ENCODE measurements around the gene CDKN2B.
"Not testable (repeated sequence)": the region's sequence is repeated elsewhere in the genome, so short reads cannot be mapped to it uniquely, and the experiment has no call there.

The CDKN2B gene

GRCh38 chr9:22008717-22009505 lies at the start of gene CDKN2B:
CDKN2B (minus strand) TSS chr9:22009305; CDS start chr9:22008953, 352 bp downstream.
- DNase-seq, result peak; percentile 72

DNA sequence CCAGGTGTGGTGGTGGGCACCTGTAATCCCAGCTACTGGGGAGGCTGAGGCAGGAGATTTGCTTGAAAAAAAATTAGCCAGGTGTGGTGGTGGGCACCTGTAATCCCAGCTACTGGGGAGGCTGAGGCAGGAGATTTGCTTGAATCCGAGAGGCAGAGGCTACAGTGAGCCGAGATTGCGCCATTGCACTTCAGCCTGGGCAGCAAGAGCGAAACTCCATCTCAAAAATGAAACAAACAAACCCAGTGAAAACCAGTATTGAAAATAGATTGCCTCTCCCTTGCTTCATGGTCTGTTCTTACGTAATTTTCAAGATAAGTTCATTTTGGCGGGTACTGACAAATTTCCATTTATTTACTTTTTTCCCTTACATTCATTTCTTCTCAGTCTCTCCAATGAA lies 48.9 kb upstream of the CDKN2B start:
- not testable (repeated sequence) for DNase-seq

DNA sequence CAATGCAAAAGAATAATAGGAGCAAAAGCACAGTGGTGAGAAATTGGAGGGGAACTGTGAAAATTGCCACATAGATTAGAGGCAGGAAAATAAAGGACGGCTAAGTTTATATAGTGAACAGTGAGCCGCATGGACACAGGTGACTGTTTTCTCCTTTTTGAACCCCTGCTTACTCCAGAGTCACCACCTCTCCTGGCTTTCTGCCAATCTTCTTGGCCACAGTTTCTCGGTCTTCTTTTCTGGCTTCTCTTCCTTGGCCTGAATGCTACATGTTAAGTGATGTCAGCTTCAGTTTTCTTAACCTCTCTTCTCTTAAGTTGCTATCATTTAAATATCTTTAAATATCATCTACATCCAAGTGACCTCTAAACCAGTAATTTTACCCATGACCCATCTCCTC lies 47.3 kb upstream of the CDKN2B start:
- no peak for DNase-seq

- DNase-seq, result no peak
These were observed 46.0 kb upstream of the CDKN2B start for GRCh38 chr9:22055090-22055489.

DNA sequence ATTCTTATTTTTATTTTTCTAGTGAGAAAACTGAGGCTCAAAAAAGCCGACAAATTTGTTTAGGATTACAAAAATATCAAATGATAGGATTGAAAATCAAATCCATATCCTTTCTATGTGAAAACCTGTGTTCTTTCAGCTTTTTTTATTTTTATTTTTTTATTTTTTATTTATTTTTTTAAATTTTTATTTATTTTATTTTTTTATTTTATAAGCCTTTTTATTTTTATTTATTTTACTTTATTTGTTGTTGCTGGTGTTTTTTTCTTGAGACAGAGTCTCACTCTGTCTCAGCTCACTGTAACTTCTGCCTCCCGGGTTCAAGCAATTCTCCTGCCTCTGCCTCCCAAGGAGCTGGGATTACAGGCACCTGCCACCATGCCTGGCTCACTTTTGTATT lies 45.4 kb upstream of the CDKN2B start:
- DNase-seq, result no peak

DNA sequence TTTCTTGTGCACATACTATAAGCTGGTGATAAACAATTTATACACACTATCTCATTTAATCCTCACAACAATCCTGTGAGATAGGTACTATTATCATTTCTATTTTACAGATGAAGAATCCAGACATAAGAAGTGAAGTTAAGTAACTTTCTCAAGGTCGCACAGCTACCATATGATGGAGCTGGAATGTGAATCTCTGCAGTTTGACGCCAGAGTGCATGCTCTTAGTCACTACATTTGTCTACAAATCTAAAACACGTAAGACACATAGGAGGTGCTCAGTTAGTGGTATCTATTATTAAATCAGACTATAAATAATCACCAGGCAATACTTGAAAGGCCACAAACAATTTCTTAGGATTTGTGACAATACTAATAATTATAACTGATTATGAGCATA lies 45.0 kb upstream of the CDKN2B start:
- DNase-seq, result no peak

GRCh38 chr9:22053178-22053577 lies 44.1 kb upstream of the CDKN2B start:
- no peak for DNase-seq

DNA sequence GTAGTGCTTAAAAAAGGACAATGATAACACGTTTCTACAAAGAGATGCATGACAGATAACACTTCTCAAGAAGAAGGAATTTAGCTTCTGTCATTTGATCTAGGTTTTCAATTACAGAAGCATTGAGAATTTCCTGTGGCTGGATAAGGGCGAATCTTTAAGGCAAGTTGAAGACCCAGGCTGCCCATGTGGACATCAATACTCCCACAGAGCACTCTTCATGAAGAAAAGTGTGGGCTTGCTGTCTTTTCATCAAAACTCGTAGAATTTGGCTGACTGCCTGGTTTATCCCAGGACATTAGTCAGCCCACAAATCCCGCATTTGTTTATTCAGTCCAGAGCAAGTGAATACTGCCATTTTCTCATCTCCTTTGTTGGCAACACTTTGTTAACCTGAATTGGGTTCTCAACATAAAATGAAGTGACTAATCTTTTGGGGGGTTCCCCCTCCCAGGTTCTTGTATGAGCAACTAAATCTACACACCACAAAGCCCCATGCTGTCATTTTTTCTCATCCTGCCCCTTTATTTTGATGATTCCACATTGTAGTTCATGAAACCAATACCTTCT lies 43.4 kb upstream of the CDKN2B start:
- no peak for DNase-seq

DNA sequence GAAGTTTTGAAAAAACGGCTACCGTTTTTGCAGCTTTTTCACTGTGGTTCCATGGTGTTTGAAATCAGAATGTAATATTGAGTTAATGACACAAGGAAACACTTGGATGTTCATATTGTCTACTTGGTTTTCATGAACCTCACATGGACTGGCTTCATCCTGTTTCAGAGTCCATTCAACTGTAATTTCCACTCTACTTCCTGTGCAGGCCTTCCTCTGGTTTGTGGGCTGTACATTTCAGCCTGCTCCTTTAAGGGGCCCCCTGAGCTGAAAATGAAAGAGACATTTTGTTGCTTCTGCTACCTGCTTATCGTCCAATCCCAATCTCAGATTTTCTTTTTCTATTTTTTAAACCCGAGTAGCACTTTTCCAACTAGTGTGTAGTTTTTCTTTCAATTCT lies 41.8 kb upstream of the CDKN2B start:
- DNase-seq, result no peak

- DNase-seq, result no peak
These were observed 40.3 kb upstream of the CDKN2B start for GRCh38 chr9:22049411-22049810.

DNA sequence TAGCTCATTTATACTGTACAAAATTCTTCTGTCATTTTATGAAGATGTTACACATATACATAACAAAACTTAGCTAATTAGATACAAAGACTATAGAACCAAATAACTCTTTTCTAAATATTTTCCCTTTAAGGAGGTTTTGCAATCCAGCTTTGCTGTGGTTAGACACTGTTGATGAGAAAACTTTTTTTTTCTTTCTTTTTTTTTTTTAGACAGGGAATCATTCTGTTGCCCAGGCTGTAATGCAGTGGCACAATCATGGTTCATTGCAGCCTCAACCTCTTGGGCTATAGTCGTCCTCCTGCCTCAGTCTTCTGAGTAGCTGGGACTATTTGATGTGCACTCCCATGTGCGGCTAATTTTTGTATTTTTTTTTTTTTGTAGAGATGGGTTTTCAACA lies 38.5 kb upstream of the CDKN2B start:
- no peak for DNase-seq

- no peak for DNase-seq
These were observed 37.3 kb upstream of the CDKN2B start for GRCh38 chr9:22046243-22046885.

- DNase-seq, result no peak
These were observed 36.3 kb upstream of the CDKN2B start for GRCh38 chr9:22045423-22045822.

DNA sequence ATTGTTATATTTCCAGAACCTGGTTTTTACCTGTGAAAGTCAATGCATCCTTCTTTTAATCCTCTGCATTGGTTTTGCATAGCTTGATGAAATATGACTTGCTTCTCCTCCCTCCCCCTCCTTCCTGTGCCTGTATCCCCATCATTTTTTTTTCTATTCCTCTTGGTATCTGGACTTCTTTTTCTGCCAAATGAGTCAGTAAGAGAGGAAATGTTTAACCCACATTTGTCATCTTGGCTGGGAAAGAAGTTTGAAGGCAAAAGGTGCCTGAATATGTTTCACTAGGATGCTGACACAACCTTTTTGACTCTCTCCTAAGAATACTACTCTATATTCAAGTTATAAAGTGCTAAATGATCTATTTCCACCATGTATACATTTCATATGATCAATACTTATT lies 35.5 kb upstream of the CDKN2B start:
- no peak for DNase-seq

- no peak for DNase-seq
These were observed 34.8 kb upstream of the CDKN2B start for GRCh38 chr9:22043928-22044327.

DNA sequence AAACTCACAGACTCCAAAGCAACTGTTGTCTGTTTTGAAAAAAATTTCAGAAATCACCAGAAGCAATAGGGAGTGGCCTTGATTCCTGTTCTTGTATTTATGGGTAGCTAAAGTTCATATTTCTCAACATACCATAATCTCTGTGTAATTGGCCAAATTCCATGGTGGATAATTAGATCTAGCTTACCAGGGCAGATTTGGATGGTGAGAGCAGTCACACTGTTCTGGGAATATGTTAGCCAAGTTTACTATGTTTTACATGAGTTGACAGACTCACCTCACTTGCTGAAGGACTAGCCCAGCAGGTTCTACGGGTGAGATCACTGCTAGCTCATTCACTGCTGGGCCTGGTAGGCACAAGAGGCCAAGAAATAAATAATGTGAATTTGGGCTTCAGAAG lies 32.7 kb upstream of the CDKN2B start:
- no peak for DNase-seq

- DNase-seq, result no peak
These were observed 32.2 kb upstream of the CDKN2B start for GRCh38 chr9:22041344-22041743.

- no peak for DNase-seq
These were observed 31.7 kb upstream of the CDKN2B start for GRCh38 chr9:22040760-22041159.

- DNase-seq, result no peak
These were observed 30.2 kb upstream of the CDKN2B start for GRCh38 chr9:22039258-22039657.

- DNase-seq, result no peak
These were observed 29.0 kb upstream of the CDKN2B start for GRCh38 chr9:22037954-22038690.

GRCh38 chr9:22036866-22037626 lies 27.9 kb upstream of the CDKN2B start:
- no peak for DNase-seq

DNA sequence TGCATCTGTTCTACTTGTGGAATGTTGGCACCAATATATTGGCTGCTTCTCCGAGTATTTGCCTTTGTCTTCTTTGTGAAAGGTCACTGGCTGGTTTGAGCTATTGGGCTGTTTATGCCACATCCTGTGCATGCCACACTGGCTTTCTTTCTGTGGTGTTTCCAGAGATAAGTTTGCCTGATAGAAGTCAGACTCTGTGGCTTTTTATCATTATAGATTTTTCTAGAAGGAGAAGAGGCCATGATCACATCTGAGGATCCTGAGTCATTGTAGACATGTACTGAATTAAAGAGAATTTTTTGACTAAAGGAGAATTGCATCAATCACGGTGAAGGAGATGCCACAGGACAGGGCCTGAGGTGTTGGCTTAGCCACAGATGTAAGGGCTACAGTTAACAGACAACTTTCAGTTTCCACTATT lies 26.5 kb upstream of the CDKN2B start:
- DNase-seq, result no peak
